Epithelial cell of proximal tubule (primary cell): ENCODE data around the gene BSX. TPM values are rescaled to one million over a fixed set of nuclear protein-coding genes. Genes with fewer than 3 reads are reported as not detected.
A peak's percentile ranks its signal among the peaks of the same experiment; 100 is the strongest.

Experiments used
- DNase-seq: peaks from one replicate; pipeline ENCODE4 v3.0.0-alpha.2; 2011; ENCODE audit warnings: low read depth
- H3K4me3 ChIP-seq: 2 replicates; pipeline ENCODE4 v1.5.1; 2011; ENCODE audit warnings: low read depth, mild to moderate bottlenecking, low read length
- total RNA-seq: library from RNA; depleted of rRNA; stranded (reverse); fragments of >200 nt; gene quantifications from 2 replicates; pipeline ENCODE4 v1.2.3, GENCODE V29; 2015
- TF ChIP-seq, protein P1 (sequence below): conservative IDR thresholded peaks from 2 replicates; pipeline ENCODE4 v1.5.1; 2012; ENCODE audit warnings: low read depth, mild to moderate bottlenecking, low read length

The BSX gene
- total RNA-seq, 1 donor from 2014 or later, result not detected

DNA sequence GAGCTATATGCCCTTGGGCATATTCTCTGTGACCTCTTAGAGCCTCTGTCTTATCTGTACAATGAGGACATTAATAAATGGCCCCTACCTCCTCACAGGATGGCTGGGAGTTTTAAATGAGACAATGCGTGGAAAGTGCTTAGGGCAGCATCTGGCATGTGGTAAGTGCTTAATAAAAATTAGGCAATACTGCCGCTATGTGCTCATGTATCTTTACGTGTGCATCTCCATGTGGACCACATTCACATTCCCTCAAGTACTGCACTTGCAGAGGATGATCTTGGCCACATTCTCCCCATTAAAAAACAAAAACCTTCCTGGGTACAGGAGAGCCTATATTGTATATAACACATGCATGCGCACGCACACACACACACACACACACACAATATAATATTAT is 19.1 kb upstream of the BSX start:
- DNase-seq, result no peak
- TF ChIP-seq, protein P1, sequence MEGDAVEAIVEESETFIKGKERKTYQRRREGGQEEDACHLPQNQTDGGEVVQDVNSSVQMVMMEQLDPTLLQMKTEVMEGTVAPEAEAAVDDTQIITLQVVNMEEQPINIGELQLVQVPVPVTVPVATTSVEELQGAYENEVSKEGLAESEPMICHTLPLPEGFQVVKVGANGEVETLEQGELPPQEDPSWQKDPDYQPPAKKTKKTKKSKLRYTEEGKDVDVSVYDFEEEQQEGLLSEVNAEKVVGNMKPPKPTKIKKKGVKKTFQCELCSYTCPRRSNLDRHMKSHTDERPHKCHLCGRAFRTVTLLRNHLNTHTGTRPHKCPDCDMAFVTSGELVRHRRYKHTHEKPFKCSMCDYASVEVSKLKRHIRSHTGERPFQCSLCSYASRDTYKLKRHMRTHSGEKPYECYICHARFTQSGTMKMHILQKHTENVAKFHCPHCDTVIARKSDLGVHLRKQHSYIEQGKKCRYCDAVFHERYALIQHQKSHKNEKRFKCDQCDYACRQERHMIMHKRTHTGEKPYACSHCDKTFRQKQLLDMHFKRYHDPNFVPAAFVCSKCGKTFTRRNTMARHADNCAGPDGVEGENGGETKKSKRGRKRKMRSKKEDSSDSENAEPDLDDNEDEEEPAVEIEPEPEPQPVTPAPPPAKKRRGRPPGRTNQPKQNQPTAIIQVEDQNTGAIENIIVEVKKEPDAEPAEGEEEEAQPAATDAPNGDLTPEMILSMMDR, result no peak
- H3K4me3 ChIP-seq, result no peak overlapping the region

DNA sequence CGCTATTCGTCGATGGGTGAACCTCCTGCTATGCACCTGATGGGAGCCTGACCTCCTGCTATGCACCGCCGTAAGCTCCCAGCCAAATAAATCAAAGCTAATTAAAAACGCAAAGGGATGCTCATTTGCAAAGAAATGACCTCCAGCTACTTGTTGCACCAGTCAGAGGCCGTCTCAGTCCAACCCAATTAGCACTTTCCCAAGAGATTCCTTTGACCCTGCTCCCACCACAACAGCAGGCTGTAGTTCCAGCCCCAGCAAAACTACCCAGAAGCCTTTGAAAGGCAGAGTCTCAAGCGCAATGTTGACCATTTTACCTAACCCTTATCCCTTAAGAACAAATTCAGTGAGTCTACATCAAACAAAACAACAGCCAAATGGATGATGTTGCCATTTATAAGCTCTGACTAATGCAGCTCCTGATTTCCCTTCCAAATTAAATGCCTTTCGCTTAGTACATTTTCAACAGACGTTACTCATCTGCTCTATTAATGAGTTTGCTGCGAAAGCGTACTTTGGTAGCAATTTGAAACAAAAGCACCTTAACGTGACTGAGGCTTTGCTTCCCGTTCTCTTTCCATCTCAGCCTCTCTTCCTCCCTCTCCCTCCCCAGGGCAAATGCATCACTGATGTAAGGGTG is 17.2 kb upstream of the BSX start:
- TF ChIP-seq, protein P1, result no peak
- no peak overlapping the region for H3K4me3 ChIP-seq
- no peak for DNase-seq

DNA sequence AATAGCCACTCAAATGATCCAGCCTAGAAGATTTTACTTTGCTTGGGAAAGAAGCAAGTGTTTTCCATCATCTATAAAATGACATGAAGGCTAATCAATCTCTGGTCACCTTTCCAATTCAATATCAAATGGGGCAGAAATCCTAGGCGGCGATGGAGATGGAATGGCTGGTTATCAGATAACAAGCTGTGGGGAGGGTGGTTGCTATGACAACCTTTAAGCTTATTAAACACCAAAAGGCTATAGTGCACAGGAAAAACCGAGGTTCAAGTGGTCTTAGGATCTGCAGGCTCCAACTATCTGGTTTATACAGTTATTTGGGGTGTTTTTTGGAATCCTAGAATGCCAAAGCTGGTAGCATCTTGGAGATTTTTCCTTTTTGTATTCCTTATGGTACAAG is 13.9 kb upstream of the BSX start:
- DNase-seq, result no peak
- TF ChIP-seq, protein P1, result no peak
- no peak overlapping the region for H3K4me3 ChIP-seq

DNA sequence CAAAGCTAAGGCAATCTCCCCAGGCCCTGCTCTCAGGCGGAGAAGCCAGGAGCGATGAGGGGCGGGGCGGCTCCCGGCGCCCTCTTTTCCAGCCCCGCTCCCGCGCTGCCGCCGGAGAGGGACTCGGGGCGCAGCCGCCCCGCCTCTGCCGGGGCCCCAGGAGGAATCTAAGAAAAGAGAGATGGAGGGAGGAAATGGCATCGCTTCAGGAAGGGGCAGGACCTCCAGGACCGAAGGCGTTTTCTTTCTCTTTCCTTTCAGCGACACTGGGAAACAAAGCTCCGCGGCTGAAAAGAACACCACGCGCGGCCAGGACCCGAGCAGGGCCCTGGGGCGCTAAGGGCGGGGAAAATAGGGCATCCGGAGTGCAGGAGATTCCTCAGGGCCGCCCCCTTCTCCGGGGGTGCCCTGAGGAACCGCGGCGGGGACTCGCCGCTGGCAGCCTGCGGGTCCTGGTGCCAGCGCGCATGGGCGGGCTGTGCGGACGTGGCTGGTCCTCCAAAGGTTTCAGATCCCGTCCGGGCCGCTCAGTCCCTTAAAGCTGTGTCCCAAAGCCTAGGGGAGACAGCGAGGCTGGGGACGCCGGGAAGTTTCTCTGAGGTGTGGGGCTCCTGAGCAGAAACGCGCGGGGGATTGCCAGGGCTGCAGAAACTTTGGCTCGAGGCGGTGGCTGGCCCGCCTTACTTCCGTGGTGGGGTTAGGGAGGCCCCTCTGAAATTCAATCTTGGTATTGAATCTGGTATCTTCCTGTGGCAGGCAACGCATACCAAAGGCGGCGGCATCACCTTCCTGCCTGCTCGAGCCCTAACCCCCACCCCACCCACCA is 2.8 kb upstream of the BSX start:
- H3K4me3 ChIP-seq, result peak overlapping the region; percentile 68
- DNase-seq, result no peak
- TF ChIP-seq, protein P1, result no peak

DNA sequence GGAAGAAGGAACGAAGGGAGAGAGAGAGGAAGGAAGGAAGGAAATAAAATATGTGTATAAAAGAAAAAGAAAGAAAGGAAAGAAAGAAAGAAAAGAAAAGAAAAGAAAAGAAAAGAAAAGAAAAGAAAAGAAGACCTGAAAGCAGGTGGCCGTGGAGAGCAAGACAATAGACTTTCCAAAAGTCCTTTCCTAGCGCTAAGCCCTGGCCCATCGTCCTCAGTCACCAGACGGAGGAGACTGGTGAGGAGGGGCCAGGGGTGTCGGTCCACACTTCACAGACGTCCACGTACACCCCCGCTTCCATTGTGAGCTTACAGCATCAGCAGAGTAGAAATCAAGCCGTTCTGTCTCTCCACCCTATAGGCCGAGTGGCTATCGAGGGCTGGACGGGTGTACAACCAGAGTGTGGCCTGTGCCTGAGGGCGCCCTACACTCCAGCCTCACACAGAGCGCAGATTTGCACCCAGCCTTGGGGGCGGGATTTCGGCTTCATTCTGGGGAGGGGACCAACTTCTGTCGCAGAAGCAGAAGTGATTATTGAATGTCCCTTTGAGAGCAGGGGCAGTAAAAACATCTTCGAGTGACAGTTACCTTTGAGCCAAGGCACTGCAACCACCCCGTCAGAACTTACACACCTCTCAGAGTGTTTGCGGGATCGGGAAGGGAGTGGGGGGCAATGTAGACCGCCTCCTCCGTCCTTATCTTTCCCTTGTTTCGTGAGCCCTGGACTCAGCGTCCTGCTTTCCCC is 2.0 kb upstream of the BSX start:
- DNase-seq, result no peak
- peak overlapping the region; percentile 68 for H3K4me3 ChIP-seq
- TF ChIP-seq, protein P1, result no peak

DNA sequence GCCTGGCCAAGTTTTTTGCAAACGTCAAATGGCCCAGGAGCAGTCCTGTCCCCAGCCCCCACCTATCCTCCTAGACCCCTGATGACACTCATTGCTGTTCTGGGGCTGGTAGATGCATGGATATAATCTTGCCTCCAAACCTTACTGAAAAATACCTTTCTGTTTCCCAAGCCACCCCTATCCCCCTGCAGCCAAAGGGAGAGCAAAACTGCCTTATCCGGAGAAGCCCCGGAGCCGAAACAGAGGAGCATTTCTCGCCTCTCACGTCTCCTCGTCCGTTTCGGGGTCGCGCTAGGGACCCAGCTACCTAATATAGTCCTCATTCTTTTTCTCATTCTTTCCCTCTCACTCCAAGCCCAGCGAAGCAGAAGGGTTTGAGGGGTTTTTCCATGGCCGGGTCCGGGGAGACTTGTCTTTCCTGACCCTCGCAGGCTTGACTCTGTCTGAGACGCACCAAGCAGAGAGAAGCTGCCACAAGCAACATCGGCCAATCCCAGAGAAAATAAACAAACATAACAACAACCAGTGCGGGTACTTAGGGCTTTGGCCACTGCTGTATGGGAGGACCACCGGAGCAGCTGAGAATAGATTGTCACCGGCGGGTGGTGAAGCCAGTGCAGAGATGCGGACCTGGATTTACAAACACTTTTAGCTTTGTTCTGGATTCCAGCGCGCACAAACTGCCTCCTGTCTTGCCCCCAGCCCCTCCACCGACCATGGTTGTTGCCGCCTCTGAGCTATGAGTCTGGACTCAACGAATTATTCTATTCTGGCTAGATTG is 1.6 kb downstream of the BSX start:
- DNase-seq, result no peak
- TF ChIP-seq, protein P1, result no peak
- no peak overlapping the region for H3K4me3 ChIP-seq
